CD4-positive, alpha-beta T cell treated with Interleukin-6 for 4 hours (primary cell): ENCODE results near the gene SF3B2.

Source experiments
- DNase-seq: peaks from one replicate; pipeline ENCODE4 v3.0.0-alpha.2; 2020; ENCODE audit warnings: mixed read lengths

SF3B2 gene

DNA sequence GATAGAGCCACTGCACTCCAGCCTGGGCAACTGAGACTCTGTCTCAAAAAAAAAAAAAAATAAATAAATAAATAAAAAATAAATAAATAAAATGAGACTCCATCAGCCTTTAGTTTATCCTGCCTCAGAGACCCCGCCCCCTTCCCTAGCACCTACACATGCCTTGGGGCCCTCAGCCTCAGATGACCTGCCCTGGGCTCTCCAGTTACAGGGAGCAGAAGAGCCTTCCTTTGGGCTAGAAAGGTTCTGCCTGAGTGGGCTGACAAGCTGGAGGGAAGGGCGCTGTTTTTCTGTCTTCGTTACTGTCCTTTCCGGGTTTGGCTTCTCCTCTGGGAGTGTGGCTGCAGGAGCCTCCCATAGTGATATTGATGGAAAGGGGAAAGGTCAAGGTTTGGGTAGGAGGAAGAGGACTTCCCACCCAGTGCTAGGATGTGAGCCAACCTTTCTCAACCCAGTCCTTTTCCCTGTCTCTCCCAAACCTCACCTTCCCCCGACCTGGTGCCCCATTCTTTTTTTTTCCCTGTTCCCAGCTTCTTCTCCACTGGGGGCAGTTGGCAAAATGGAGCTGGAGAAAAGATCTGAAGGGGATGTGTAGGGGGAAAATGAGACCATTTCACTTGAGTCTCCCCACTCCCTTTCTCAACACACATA is 1.5 kb upstream of the SF3B2 start:
- DNase-seq = no peak

DNA sequence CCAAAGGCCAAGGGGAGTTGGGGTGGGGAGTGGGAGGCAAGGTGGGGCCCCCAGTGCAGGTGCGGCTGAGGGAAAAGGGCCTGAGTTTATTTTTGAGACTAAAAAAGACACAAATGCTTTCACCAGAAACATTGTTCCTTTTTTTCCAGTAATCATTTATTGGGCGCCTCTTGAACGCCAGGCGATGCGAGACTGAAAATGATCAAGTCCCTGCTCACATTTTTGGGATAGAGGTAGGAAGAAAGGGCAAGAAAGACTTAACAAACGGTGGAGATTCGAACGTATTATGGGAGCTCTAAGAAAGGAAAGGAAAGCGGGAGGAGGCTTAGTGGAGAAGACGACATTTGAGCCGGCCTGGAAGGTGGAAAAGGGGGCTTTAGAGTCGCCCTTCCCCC is 796 bp upstream of the SF3B2 start:
- DNase-seq = no peak

DNA sequence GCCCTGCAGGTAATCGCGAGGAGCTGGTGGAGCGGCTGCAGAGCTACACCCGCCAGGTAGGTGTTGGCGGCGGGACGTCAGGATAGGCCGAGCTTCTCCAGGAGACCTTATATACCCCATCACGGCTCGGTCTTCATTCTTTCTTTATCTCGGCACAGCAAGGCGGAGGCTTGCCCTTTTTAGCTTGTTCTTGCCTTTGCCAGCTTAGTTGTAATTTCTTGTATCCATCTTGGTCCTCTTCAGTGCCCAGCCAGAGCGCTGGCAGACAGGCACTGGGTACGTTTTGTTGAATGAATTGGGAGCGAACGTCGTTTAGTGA is 459 bp downstream of the SF3B2 start:
- DNase-seq = no peak

DNA sequence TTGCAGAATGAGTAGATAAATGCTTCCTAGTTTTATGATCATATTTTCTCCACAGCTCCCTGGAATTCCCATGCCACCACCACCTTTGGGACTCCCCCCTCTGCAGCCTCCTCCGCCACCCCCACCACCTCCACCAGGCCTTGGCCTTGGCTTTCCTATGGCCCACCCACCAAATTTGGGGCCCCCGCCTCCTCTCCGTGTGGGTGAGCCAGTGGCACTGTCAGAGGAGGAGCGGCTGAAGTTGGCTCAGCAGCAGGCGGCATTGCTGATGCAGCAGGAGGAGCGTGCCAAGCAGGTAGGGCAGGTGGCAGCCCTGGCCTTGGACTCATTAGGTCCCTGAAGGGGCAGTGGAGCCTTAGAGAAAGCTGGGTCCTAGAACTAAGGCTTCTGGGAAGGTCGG is 2.9 kb downstream of the SF3B2 start:
- no peak for DNase-seq

DNA sequence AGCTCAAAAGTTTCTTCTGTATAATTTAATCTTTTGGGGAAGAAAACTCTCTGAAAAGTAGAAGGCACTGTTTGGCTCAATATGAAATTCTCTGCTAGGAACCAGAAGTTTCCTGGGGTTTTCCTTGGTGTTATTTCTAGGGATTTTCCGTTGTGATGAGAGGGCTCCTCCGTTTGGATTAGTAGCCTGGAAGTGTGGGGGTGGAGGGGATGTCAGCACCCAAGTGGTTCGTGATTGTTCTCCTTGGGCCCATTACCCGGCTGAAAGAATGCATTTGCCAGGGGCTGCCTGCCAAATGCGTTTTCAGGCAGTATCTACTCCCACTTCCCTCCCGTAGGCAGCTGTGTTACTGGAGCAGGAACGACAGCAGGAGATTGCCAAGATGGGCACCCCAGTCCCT is 4.3 kb downstream of the SF3B2 start:
- DNase-seq = no peak

DNA sequence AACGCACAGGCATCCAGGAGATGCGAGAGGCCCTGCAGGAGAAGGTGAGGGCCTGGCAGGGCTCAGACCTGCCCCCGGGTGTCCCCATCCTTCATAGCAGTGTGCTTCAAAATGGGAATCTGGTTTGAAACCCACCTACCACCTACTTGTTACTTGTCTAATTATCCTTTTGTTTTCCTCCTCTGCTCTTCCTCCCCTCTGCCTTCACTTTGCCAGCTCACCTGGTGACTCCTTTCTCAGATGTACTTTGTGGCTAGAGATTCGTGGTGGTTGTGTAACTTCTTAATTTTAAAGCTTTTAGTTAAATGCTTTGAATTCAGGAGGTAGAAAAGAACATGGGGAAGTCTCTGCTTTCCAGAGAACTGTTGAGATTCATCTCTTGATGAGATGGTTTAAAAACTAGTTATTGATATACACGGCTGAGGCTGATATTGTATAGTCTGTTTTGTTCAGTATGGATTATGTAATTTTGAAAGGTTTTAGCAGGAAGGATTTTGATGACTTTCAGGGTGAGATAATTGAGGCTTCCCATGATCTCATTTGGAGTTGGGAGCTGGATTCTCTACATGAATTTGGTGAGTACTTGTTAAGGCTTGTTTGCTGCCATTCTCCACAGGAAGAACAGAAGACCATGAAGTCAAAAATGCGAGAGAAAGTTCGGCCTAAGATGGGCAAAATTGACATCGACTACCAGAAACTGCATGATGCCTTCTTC is 8.0 kb downstream of the SF3B2 start:
- no peak for DNase-seq

DNA sequence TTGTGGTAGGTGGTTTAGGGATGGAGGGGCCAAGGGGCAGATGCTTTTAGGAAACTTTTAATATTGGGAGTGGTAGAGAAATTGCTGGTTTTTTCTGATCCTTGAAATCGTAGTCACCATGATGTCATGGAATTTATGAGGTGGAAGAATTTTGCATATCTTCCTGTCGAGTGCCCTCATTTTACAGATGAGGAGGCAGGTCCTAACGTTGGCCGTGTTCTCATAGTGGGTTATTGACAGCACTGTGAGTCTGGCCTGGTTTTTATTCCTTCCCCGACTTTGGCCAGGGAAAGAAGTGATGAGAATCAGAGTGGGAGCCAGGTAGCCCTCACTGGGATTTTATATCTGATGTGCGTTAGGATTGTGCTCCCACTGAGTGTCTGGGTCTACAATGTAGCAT is 9.1 kb downstream of the SF3B2 start:
- no peak for DNase-seq

DNA sequence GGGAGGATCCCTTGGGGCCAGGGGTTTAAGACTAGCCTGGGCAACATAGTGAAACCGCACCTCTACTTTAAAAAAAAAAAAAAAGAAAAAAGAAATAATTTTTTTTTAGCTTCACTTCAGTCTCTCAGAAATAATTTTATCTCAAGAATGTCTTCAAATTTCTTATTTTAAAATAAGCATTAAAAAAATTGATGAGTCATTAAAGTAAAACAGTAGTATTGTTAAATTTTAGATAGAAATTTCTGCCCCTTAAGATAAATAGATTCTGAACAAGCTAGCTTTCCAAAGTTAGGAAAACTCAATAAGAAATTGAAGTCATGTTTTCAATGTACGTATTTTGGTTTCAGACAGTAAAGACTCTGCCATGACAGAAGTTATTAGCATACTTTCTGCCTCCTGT is 10.2 kb downstream of the SF3B2 start:
- DNase-seq = no peak

DNA sequence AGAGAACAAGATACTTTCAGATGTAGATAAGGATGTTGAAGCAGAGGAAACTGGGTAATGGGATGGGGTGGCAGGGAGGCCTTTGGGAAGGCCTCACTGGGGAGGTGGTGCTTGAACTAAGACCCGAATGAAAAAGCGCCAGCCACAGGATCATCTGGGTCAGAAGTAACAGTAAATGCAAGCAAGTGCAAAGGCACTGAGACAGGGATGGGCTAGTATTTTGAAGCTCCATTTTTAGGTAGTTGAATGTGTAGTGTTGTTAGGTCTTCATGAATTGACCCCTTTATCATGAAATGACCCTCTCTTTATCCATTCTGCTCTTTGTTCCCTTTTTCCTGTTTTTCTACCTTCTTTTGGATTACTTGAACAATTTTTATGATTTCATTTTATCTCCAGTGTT is 11.7 kb downstream of the SF3B2 start:
- no peak for DNase-seq

DNA sequence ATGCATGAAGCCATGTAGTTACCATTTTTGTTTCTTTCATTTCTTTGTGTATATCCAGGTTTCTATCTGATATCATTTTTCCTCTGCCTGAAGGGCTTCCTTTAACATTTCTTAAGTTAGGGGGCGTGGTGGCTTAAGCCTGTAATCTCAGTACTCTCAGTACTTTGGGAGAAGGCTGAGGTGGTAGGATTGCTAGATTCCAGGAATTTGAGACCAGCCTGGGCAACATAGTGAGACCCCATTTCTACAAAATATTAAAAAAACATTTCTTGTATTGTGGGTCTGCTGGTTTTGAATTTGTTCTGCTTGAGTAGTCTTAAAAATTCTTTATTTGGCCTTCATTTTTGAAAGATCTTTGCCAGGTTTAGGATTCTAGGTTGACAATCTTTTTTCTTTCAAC is 12.4 kb downstream of the SF3B2 start:
- DNase-seq = no peak

DNA sequence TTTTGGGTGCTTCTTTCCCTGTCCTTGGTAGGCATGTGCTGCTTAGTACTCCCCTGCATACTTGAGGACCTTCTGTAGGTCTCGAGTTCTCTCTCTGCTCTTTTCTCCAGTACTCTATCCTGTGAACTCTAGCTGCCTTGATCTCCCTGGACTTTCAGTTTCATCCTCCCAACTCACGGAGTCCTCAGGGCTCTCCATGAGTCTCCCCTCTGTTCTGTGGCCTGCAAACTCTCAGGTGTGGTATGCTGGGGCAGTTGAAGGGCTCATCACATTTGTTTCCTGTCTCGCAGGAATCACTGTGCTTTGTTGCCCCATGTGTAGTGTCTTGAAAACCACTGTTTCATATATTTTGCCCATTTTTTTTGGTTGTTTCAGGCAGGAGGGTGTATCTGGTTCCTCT is 14.6 kb downstream of the SF3B2 start:
- no peak for DNase-seq

DNA sequence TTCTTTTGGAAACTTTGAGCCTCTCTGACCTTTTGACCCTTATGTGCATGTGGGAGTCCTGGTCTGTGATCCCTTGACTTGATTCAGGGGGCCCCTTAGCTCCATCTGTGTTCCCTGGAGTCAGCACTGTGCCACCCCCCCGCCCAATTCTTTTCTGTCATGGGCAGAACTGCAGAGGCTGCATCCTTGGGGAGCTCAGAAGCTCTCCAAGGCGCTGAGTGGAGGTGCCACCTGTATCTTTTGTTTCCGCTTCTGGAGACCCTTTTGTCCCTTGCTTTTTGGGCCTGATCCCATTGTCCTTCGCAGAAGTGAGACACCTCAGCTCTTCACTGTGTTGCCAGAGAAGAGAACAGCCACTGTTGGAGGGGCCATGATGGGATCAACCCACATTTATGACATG is 15.5 kb downstream of the SF3B2 start:
- no peak for DNase-seq

DNA sequence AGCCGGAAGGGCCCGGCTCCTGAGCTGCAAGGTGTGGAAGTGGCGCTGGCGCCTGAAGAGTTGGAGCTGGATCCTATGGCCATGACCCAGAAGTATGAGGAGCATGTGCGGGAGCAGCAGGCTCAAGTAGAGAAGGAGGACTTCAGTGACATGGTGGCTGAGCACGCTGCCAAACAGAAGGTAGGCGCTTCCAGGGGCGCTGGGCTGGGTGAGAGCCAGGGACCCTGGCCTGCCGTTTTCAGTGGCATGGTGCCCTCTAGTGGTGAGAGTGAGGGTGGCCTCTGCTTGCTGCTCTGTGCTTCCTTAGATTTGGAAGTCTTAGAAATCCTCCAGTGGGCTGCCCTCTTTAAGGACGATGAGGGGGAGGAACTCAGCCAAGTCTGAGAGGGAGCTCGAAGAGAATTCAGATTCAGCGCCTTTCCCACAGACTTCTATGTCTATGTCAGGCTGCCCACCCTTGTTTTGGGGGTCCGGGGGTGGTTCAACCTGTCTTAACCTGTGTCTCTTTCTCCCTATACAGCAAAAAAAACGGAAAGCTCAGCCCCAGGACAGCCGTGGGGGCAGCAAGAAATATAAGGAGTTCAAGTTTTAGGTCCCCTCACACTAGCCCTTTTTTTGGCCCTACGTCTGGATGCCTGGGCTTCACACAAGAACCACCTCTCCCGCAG is 16.1 kb downstream of the SF3B2 start:
- peak; percentile 82 for DNase-seq

DNA sequence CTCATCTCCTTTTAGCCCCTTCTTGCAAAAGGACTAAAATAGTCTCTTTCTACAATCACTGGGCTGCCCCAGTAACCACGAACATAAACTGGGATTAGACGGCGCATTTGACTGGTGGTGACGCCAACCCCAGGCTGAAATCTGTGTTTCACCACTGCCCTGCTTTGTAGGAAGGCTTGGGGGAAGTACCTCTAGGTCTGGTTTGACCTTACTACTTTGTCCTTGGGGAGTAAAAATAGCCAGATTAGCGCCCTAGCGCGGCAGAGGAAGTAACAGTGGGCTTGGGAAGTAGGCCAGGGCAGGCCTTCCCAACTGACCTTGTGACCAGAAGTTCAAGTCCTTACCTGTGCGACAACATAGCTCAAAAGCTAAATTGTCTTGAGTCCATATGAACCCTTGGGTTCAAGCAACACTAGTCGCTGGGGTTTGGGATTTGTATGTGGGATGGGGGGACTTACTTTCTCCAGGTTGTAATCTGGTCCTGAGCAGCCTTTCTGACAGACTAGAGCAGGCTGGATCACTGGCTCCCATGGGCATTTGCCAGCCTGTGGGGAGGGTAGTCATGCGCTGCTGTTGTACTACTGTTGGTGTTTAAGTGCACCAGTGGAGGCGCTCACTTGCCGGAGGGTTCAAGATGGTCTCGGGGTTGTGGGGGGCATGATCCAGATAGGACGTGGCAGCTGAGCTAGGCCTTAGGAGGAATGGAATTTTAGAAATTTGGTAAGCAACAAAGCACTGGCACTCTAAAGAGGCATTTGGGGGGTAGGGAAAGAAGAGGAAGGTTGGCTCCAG is 17.0 kb downstream of the SF3B2 start:
- peak; percentile 55 for DNase-seq

DNA sequence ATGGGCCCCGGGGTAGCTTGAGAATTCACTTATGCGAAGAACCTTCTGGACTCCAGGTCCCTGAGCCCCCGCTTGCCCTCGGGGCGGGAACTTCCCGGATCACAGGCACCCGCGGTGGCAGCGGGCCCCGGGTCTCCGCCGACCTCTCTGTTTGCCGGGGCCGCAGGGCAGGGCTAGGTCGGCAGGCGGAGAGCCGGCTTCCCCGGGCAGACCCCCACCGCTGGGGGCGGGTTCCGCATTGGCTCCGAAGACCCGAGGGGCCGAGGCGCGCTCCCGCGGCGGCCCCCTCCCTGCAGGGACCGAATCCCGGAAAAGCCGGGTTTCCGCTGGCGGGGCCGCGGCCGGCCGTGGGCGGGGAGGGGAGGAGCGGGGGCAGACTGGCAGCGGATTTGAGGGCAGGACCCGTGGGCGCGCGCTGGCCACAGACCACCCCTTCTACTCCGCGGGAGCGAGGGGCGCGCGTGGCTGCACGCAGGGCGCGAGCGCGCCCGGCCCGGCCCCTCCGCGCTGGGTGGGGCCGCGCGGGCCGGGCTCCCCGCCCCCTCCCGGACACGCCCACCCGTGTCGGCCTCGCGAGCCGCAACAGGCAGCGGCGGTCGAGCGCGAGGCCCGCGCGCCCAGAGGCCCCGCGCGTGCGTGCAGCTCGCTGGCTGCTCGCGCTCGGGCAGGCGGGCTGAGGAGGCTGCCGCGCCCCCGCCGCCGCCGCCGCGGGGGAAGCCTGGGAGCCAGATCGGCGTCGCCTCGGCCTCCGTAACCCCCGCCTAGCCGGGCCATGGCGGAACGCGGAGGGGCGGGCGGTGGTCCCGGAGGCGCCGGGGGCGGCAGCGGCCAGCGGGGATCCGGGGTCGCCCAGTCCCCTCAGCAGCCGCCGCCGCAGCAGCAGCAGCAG is 17.8 kb downstream of the SF3B2 start, which contains the start of gene PACS1:
Gene PACS1, plus strand, starts transcription at position 558 of the 889 bp plus-strand sequence. Its CDS starts 215 bp downstream, at position 773.
- peak; percentile 86 for DNase-seq

DNA sequence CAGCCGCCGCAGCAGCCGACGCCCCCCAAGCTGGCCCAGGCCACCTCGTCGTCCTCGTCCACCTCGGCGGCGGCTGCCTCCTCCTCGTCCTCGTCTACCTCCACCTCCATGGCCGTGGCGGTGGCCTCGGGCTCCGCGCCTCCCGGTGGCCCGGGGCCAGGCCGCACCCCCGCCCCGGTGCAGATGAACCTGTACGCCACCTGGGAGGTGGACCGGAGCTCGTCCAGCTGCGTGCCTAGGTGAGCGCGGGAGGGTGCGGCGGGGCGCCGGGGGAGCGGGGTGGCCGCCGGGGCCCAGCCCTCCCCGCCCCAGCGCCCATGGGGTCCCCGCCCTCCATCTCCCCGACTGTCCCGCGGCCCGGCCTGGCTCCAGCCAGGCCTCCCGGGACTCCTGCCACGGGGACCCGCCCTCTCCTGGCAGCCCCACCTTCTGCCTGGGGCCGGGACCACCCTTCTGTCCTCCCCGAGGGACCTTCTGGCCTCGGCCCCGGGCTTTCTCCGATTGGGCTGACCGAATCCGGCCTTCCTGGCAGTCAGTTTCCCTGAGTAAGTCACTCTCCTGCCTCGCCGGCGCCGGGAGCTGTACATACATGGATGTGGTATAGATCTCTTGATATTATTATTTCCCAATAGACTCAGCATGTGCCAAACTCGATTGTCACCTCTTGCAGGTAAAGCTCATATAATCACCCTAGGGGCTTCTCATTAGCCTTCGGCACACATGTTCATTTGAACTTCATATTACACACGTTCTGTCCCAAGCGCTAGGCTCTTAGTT is 18.6 kb downstream of the SF3B2 start:
- peak; percentile 32 for DNase-seq

DNA sequence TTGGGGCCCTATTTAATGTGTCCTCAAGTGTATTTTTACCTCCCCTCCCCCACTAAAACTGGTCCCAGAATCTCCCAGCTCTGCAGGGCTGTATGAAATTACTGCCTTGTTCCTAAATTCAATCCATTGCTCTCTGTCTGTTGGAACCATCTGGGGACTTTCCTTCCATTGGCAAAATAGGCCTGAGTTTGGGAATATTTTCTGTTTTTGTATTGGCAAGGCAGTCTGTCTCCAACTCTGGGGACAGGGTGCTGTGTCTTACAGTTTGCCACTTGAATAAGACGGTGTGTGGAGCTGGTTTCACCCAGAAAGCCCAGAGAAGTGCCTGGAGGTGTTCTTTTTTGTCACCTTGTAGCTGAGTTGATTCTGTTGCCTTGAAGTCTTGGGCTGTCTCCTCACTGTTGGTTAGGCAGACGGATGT is 19.2 kb downstream of the SF3B2 start:
- DNase-seq = peak; percentile 46

DNA sequence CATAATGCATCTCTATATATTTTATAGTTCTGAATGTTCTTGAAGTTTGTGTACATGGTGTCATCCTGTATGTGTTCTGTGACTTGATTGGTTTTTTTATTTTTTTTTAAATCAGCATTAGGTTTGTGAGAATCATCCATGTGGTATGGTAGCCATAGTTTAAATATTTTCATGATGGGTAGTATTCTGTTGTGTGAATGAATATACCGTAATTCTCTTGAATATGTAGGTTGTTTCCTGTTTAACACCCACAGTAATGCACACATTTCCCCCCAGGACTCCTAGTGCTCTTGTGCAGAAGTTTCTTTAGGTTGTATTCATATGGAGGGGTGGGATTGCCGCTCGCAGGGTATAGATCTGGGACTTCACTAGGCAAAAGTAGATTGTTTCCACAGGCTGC is 19.9 kb downstream of the SF3B2 start:
- no peak for DNase-seq

DNA sequence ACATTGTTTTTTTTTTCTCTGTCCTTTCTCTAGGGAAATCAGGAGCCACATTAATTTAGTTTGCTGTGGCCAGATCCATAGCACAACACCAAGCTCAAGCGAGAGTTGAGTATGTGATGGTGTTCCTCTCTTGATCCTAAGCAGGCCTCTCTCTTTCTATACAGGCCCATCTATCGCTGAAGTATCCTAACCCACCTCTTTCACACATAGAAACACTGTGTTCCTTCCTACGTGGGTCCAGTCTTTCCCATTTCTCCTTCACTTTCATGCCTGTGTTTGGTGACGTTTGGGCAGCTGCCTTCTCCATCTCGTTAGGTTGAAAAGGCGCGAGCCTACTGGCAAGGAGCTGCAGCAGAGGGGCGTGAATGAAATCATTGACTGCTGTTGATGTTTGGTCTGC is 20.4 kb downstream of the SF3B2 start:
- no peak for DNase-seq

DNA sequence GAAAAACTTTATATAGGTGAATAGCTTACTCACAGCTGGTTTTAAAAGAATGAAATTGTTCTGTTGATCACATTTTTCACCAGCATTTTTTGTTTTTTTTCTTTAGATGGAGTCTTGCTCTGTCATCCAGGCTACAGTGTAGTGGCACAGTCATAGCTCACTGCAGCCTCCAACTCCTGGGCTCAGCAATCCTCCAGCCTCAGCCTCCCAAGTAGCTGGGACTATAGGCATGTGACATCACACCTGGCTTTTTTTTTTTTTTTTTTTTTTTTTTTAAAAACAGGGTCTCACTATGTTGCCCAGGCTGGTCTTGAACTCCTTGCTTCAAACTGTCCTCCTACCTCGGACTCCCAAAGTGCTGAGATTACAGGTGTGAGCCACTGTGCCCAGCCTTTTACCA is 21.5 kb downstream of the SF3B2 start:
- no peak for DNase-seq

DNA sequence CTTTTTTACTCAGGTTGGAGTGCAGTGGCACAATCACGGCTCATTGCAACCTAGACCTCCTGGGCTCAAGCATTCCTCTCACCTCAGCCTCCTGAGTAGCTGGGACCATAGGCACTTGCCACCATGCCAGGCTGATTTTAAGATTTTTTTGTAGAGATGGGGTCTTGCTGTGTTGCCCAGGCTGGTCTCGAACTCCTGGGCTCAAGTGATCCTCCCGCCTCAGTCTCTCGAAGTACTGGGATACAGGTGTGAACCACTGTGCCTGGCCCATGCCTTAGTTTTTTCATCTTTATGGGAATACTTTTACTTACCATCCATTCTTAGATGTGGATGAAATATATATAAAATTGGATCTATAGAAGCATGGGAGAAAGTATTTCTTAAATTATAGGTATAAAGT is 23.1 kb downstream of the SF3B2 start:
- no peak for DNase-seq

DNA sequence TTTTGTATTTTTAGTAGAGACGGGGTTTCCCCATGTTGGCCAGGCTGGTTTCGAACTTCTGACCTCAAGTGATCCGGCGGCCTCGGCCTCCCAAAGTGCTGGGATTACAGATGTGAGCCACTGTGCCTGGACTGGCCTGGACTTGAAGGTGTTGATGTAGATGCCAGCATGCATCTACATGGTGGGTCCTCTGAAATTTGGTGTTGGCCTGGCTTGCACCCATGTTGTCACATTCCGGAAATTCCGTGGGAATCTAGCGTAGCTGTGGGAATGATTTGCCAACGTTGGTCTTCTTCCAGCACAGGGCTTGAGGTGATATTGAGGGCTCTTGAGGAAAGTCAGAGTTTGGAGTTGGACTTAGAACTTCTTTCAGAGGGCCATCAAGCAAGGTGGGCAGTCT is 24.4 kb downstream of the SF3B2 start:
- DNase-seq = no peak
